HepG2 (cell line): ENCODE results near the gene CNNM1. TPM values are rescaled to one million over a fixed set of nuclear protein-coding genes. Genes with fewer than 3 reads are reported as not detected.

ENCODE experiments used
- CTCF ChIP-seq: sonication (generic); formaldehyde crosslinking; IDR thresholded peaks from 2 replicates; pipeline ENCODE4 v1.5.0; 2020; ENCODE audit warnings: mild to moderate bottlenecking, missing genetic modification reagents, moderate library complexity
- ETV6 ChIP-seq: sonication (generic); formaldehyde crosslinking; conservative IDR thresholded peaks from 2 replicates; pipeline ENCODE4 v1.4.0; 2020; ENCODE audit warnings: missing genetic modification reagents
- HDAC6 ChIP-seq: fragments of 200-600 bp; sonication (generic); IDR thresholded peaks from 2 replicates; pipeline ENCODE4 v1.7.0; 2017; ENCODE audit warnings: mild to moderate bottlenecking, antibody characterized with exemption, low read length, low read depth
- KDM2A ChIP-seq: sonication (generic); formaldehyde crosslinking; IDR thresholded peaks from 2 replicates; pipeline ENCODE4 v1.4.0; 2020; ENCODE audit warnings: low read depth, missing genetic modification reagents, borderline replicate concordance
- KDM5B ChIP-seq: sonication (generic); formaldehyde crosslinking; IDR thresholded peaks from 2 replicates; pipeline ENCODE4 v1.4.0; 2020; ENCODE audit warnings: missing genetic modification reagents, mild to moderate bottlenecking, borderline replicate concordance
- MED1 ChIP-seq: sonication (generic); formaldehyde crosslinking; IDR thresholded peaks from 2 replicates; pipeline ENCODE4 v1.4.0; 2020; ENCODE audit warnings: missing genetic modification reagents
- NFE2 ChIP-seq: sonication (generic); formaldehyde crosslinking; IDR thresholded peaks from 2 replicates; pipeline ENCODE4 v1.4.0; 2020; ENCODE audit warnings: missing genetic modification reagents
- NR1H2 ChIP-seq: sonication (generic); formaldehyde crosslinking; IDR thresholded peaks from 2 replicates; pipeline ENCODE4 v1.8.1; 2022; ENCODE audit warnings: low read depth, missing genetic modification reagents, borderline replicate concordance
- NR2C2 ChIP-seq: sonication (generic); formaldehyde crosslinking; IDR thresholded peaks from 2 replicates; pipeline ENCODE4 v1.4.0; 2020; ENCODE audit warnings: missing genetic modification reagents, mild to moderate bottlenecking, moderate library complexity, borderline replicate concordance
- PHF8 ChIP-seq: sonication (generic); formaldehyde crosslinking; IDR thresholded peaks from 2 replicates; pipeline ENCODE4 v1.5.0; 2020; ENCODE audit warnings: missing genetic modification reagents
- THAP7 ChIP-seq: sonication (generic); formaldehyde crosslinking; IDR thresholded peaks from 2 replicates; pipeline ENCODE4 v1.8.1; 2023; ENCODE audit warnings: mild to moderate bottlenecking, missing genetic modification reagents
- ZBED4 ChIP-seq: sonication (generic); formaldehyde crosslinking; IDR thresholded peaks from 2 replicates; pipeline ENCODE4 v1.4.0; 2020; ENCODE audit warnings: missing genetic modification reagents, borderline replicate concordance
- ZMAT5 ChIP-seq: sonication (generic); formaldehyde crosslinking; IDR thresholded peaks from 2 replicates; pipeline ENCODE4 v1.5.0; 2020; ENCODE audit warnings: mild to moderate bottlenecking, low read depth, missing genetic modification reagents, borderline replicate concordance
- ZNF20 ChIP-seq: sonication (generic); formaldehyde crosslinking; IDR thresholded peaks from 2 replicates; pipeline ENCODE4 v1.4.0; 2020; ENCODE audit warnings: mild to moderate bottlenecking, moderate library complexity, missing genetic modification reagents
- ZNF225 ChIP-seq: sonication (generic); formaldehyde crosslinking; IDR thresholded peaks from 2 replicates; pipeline ENCODE4 v1.4.0; 2020; ENCODE audit warnings: mild to moderate bottlenecking, missing genetic modification reagents
- ZNF614 ChIP-seq: IDR thresholded peaks from 2 replicates; pipeline ENCODE4 v1.6.1; 2018; ENCODE audit warnings: missing biosample characterization, missing genetic modification reagents, inconsistent platforms, borderline replicate concordance
- ZNF740 ChIP-seq: sonication (generic); formaldehyde crosslinking; IDR thresholded peaks from 2 replicates; pipeline ENCODE4 v1.4.0; 2020; ENCODE audit warnings: missing genetic modification reagents
- ZNF788 ChIP-seq: sonication (generic); formaldehyde crosslinking; IDR thresholded peaks from 2 replicates; pipeline ENCODE4 v1.5.0; 2020; ENCODE audit warnings: mild to moderate bottlenecking, missing genetic modification reagents, borderline replicate concordance
- ZNF891 ChIP-seq: sonication (generic); formaldehyde crosslinking; IDR thresholded peaks from 2 replicates; pipeline ENCODE4 v1.5.0; 2020; ENCODE audit warnings: mild to moderate bottlenecking, missing genetic modification reagents
- ZSCAN20 ChIP-seq: sonication (generic); formaldehyde crosslinking; IDR thresholded peaks from 2 replicates; pipeline ENCODE4 v1.4.0; 2020; ENCODE audit warnings: missing genetic modification reagents, mild to moderate bottlenecking, borderline replicate concordance
- polyA plus RNA-seq, 8 experiments: library from polyadenylated mRNA; depleted of rRNA in 3 of 8; stranded (reverse) in 7 of 8; unstranded in 1 of 8; fragments of >200 nt; fragmentation: Illumina TruSeq in 4 of 8; extraction: Trizol in 4 of 8; gene quantifications; 2 replicates each; pipeline versions ENCODE4 v1.2.1 to v1.2.3, GENCODE V29; 2011 to 2016; ENCODE audit warnings: low read depth in 4 of 8, missing spikeins in 1 of 8, mixed read lengths in 1 of 8; ENCODE audit not compliant: insufficient read depth in 1 of 8
- total RNA-seq, 5 experiments: library from RNA; depleted of rRNA; stranded (reverse); fragments of >200 nt; fragmentation: Illumina TruSeq; extraction: Trizol; gene quantifications; 2 replicates each; pipeline ENCODE4 v1.2.3, GENCODE V29; 2016; ENCODE audit warnings: low read depth in 1 of 5

The CNNM1 gene
- total and polyA plus RNA-seq, 2 of the 13 experiments (the other 11 are each of a cell fraction or from before 2014, with no cell fraction given) = 4.3 to 9.6 TPM

GRCh38 chr10:99329554-99330346, 594 bp downstream of the CNNM1 start (continued):
- peak; percentile 40; the same call in 1 of the 2 replicates for TF ChIP-seq CTCF (CRISPR knock-in tag)
- no peak for TF ChIP-seq NR1H2 (CRISPR knock-in tag)
- TF ChIP-seq NFE2 (CRISPR knock-in tag) = no peak
- TF ChIP-seq HDAC6 = no peak
- 0 out of 2 replicates have a peak, but pooled peaks have one; percentile 1 for TF ChIP-seq ZNF614
- TF ChIP-seq ZMAT5 (CRISPR knock-in tag) = no peak
- peak; percentile 58; the same call in 1 of the 2 replicates for TF ChIP-seq PHF8 (CRISPR knock-in tag)
- 0 out of 2 replicates have a peak, but pooled peaks have one; percentile 33 for TF ChIP-seq ZNF740 (CRISPR knock-in tag)
- no peak for TF ChIP-seq ETV6 (CRISPR knock-in tag)
- no peak for TF ChIP-seq ZBED4 (CRISPR knock-in tag)
- peak; percentile 39; the same call in 1 of the 2 replicates for TF ChIP-seq ZNF225
- TF ChIP-seq MED1 (CRISPR knock-in tag) = no peak
- TF ChIP-seq ZNF891 (CRISPR knock-in tag) = no peak
- peak; percentile 11; the same call in 1 of the 2 replicates for TF ChIP-seq NR2C2 (CRISPR knock-in tag)
- no peak for TF ChIP-seq ZNF20 (CRISPR knock-in tag)
- no peak for TF ChIP-seq ZSCAN20 (CRISPR knock-in tag)
- peak; percentile 79; the same call in 1 of the 2 replicates for TF ChIP-seq ZNF788 (CRISPR knock-in tag)
- peak; percentile 21; the same call in 1 of the 2 replicates for TF ChIP-seq KDM2A (CRISPR knock-in tag)
- 0 out of 2 replicates have a peak, but pooled peaks have one; percentile 24 for TF ChIP-seq THAP7
- TF ChIP-seq KDM5B (CRISPR knock-in tag) = peak; percentile 57
